GM12875 (cell line): ENCODE measurements around the gene CYTH1.

Source experiments
- H3K4me3 ChIP-seq: one replicate; pipeline ENCODE4 v1.5.1; 2011; ENCODE audit warnings: low read depth, low read length, control low read depth
- TF ChIP-seq, protein P1 (sequence below): IDR thresholded peaks from 2 replicates; pipeline ENCODE4 v1.5.1; 2011; ENCODE audit warnings: low read depth, mild to moderate bottlenecking, control low read depth, inconsistent platforms, low read length, moderate library complexity, borderline replicate concordance; ENCODE audit not compliant: insufficient read depth

The CYTH1 gene

DNA sequence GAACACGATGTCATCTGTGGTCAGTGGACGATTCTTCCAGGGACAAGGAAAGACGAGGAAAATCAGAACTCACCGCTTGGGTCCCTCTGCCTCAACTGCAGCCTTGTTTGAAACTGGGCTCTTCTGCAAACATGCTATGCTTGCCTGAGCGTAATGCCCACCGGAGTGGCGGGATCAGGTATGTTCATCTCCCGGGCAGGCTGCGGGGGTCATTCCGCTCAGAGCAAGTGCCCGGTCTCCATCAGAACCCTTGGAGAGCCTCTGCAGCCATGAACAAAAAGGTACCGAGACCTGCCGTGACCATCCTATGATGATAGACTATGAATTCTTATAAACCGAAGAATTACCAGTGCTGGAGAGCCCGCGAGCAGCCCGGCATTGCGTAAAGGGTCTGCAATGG, 140.4 kb downstream of the CYTH1 start:
- TF ChIP-seq, protein P1, sequence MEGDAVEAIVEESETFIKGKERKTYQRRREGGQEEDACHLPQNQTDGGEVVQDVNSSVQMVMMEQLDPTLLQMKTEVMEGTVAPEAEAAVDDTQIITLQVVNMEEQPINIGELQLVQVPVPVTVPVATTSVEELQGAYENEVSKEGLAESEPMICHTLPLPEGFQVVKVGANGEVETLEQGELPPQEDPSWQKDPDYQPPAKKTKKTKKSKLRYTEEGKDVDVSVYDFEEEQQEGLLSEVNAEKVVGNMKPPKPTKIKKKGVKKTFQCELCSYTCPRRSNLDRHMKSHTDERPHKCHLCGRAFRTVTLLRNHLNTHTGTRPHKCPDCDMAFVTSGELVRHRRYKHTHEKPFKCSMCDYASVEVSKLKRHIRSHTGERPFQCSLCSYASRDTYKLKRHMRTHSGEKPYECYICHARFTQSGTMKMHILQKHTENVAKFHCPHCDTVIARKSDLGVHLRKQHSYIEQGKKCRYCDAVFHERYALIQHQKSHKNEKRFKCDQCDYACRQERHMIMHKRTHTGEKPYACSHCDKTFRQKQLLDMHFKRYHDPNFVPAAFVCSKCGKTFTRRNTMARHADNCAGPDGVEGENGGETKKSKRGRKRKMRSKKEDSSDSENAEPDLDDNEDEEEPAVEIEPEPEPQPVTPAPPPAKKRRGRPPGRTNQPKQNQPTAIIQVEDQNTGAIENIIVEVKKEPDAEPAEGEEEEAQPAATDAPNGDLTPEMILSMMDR: no peak
- no peak overlapping the region for H3K4me3 ChIP-seq

DNA sequence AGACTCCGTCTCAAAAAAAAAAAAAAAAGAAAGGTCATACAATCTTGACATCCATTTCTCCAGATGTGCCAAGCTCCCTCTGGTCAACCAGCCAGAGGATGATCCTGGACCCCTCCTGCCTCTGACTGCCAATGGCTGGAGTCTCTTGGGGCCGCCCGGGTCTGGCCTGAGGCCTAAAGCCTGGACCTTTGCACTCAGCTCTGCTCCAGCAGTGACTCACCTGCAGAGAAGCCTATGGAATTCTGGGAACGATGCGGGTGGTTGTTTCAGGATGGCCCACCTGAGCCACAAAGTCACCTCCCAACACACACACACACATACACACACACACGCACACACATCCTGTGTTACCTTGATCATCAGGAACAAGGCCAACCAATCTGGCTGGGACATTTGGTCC, 140.8 kb downstream of the CYTH1 start:
- TF ChIP-seq, protein P1: no peak
- H3K4me3 ChIP-seq: no peak overlapping the region

DNA sequence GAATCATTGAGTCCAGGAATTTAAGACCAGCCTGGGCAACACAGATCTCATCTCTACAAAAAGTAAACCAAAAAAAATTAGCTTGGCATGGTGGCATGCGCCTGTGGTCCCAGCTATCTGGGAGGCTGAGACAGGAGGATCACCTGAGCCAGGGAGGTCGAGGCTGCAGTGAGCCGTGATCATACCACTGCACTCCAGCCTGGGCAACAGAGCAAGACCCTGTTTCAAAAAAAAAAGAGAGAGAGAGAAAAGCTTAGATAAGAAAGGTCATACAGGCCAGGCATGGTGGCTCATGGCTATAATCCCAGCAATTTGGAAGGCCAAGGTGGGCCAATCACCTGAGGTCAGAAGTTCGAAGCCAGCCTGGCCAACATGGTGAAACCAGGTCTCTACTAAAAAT, 141.4 kb downstream of the CYTH1 start:
- TF ChIP-seq, protein P1: no peak
- H3K4me3 ChIP-seq: no peak overlapping the region

DNA sequence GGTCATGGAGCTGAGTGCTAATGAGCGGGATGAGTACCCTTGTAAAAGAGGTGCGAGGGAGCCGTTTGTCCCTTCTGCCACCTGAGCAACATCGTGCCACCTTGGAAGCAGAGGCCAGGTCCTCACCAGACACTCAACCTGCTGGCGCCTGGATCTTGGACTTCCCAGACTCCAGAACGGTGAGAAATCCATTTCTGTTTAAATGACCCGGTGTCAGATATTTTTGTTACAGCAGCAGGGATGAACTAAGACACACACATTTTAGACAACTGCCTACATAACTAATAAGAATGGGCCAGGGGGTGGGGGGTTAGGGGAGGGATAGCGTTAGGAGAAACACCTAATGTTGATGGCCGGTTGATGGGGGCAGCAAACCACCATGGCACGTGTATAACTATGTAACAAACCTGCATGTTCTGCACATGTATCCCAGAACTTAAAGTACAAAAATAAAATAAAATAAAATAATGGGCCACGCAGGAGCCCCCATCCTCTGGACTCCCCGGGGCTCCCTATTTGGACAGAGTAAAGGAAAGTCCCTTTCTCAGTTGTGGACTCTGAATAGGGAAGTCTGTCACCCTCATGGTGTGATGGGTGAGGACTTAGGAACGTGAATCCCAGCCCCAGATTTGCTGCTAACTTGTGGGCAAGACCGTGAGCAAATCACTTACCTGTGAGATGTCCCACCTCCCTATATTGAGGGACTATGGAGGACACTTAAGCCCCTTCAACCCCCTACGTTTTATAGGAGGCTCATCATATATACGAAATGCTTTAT, 144.2 kb downstream of the CYTH1 start:
- TF ChIP-seq, protein P1: no peak
- H3K4me3 ChIP-seq: no peak overlapping the region

DNA sequence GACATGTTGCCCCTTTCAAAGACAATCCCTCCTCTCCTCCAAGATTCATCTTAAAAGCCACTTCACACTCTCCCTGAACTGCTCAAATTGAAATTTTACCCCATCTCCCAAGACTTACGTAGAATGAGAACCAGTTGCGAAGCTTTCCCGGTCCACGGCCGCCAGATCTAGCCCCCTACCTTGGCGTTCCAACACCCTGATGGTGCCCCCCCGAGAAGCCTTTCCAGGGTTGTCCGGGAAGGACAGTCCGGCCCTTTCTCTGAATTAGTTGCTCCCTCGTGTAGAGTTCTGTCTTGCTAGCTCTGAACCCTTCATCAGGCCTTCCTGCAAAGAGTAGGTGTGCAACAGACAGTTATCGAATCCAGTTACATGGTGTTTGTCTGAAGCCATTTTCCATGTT, 144.9 kb downstream of the CYTH1 start:
- TF ChIP-seq, protein P1: no peak
- no peak overlapping the region for H3K4me3 ChIP-seq

DNA sequence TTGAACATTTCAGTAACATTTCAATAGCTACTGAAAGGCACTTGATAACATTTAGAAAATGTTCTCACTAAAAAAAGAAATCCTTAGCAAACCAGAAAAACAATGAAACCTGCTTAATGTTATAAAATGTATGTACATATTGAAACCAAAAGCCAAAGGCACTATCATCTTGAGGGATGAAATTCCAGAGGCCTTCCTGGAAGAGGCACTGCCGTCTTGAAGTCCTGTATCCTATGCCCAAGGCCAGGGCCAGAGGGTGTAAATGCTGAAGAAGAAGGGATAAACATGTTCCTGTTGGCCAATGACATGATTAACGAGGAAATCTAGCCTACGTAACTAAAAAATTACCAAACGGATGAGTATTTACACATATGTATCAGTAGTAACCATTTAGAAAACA, 147.9 kb downstream of the CYTH1 start:
- TF ChIP-seq, protein P1: no peak
- no peak overlapping the region for H3K4me3 ChIP-seq

DNA sequence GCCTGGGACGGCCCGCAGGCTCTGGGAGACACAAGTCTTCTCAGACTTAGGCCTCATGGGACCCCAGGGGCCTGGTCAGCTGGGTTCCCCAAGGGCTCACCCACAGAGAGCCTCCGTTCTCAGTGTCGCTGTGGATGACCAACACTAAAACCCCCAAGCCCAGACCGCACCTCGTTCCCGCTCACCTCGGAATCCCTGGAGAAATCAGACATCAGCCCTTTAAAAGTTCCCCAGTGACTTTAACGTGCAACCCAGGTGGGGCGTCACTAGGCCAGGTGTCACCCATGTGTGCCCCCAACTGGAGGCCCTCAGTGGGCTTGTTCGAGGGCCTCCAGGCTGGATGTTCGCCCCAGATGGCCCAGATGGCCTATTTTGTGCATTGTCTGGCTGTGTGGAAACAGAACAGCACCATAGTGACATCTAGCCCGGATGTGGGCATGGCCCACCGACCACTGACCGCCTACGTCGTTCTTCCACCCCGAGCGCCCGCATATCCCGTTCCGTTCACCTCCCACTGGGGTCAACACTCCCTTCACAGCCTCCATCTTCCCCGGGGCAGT, 152.6 kb downstream of the CYTH1 start:
- no peak overlapping the region for H3K4me3 ChIP-seq
- TF ChIP-seq, protein P1: no peak
